ENCODE data around the gene MAGEA1. TPM values are rescaled to one million over a fixed set of nuclear protein-coding genes. Genes with fewer than 3 reads are reported as not detected.
"Not testable (repeated sequence)": the region's sequence is repeated elsewhere in the genome, so short reads cannot be mapped to it uniquely, and the experiment has no call there.

MAGEA1 gene
- total and polyA plus RNA-seq, 11 donors = not detected

- H3K4me3 ChIP-seq = no peak overlapping the region
- H3K9me3 ChIP-seq = no peaks in the 10 kb centered on the region
- no peak overlapping the region for H3K27ac ChIP-seq
- no peaks in the 10 kb centered on the region for H3K36me3 ChIP-seq
- no peaks in the 10 kb centered on the region for H3K4me1 ChIP-seq
- DNase-seq = no peak
- TF ChIP-seq POLR2A (IDR thresholded peaks at IDR 0.05) (no peak), CTCF (IDR thresholded peaks at IDR 0.05) (no peak)
- no peak for ATAC-seq
- intact Hi-C loops (cut with DNase I) = no loop called here
- peaks cover 0 to 16% (median 0%) of the 10 kb centered on the region in 9 donors for H3K27me3 ChIP-seq
- 77 to 91% (median 85%) methylated on average over 7 of the region's 7 CpGs for WGBS, 4 donors
These were observed 20.8 kb upstream of the MAGEA1 start for GRCh38 chrX:153158319-153158718.

GRCh38 chrX:153161952-153162351, 17.1 kb upstream of the MAGEA1 start:
- whole genome bisulfite sequencing, 4 donors = 45 to 64% (median 48%) methylated on average over 5 of the region's 5 CpGs
- ATAC-seq (no peak), DNase-seq (no peak)
- H3K9me3 ChIP-seq = no peaks in the 10 kb centered on the region
- H3K4me1 ChIP-seq = no peaks in the 10 kb centered on the region
- intact Hi-C loops (cut with DNase I) = no loop called here
- H3K27me3 ChIP-seq = peaks cover 0 to 12% (median 0%) of the 10 kb centered on the region in 9 donors
- H3K36me3 ChIP-seq = no peaks in the 10 kb centered on the region
- H3K4me3 ChIP-seq = no peak overlapping the region
- H3K27ac ChIP-seq = no peak overlapping the region
- TF ChIP-seq POLR2A (IDR thresholded peaks at IDR 0.05) = no peak
- TF ChIP-seq CTCF (IDR thresholded peaks at IDR 0.05) = no peak

GRCh38 chrX:153164733-153165132, 14.4 kb upstream of the MAGEA1 start:
- 62 to 86% (median 75%) methylated on average over 3 of the region's 3 CpGs for WGBS, 4 donors
- no peak overlapping the region for H3K27ac ChIP-seq
- no peaks in the 10 kb centered on the region for H3K9me3 ChIP-seq
- no peak for TF ChIP-seq CTCF (IDR thresholded peaks at IDR 0.05)
- intact Hi-C loops (cut with DNase I) = no loop called here
- peaks cover 0 to 8% (median 0%) of the 10 kb centered on the region in 9 donors for H3K27me3 ChIP-seq
- no peak for ATAC-seq
- DNase-seq = no peak
- no peak overlapping the region for H3K4me3 ChIP-seq
- no peaks in the 10 kb centered on the region for H3K4me1 ChIP-seq
- H3K36me3 ChIP-seq = no peaks in the 10 kb centered on the region

- H3K9me3 ChIP-seq; ATAC-seq; H3K4me1 ChIP-seq; H3K36me3 ChIP-seq; DNase-seq; H3K4me3 ChIP-seq; H3K27ac ChIP-seq; intact Hi-C loops (cut with DNase I): not testable (repeated sequence)
- H3K27me3 ChIP-seq = peaks cover 0 to 16% (median 0%) of the 10 kb centered on the region in 9 donors
- 81 to 95% (median 88%) methylated on average over 1 to 4 of the region's 4 CpGs for WGBS, 4 donors
These were observed 10.7 kb upstream of the MAGEA1 start for GRCh38 chrX:153168423-153168822.

GRCh38 chrX:153181822-153182221, 2.7 kb downstream of the MAGEA1 start:
- 62 to 90% (median 69%) methylated on average over 4 of the region's 4 CpGs for WGBS, 4 donors
- TF ChIP-seq POLR2A (IDR thresholded peaks at IDR 0.05) (no peak), CTCF (IDR thresholded peaks at IDR 0.05) (no peak)
- no peak for ATAC-seq
- H3K9me3 ChIP-seq = no peaks in the 10 kb centered on the region
- H3K27me3 ChIP-seq = peaks cover 0 to 12% (median 0%) of the 10 kb centered on the region in 9 donors
- no peaks in the 10 kb centered on the region for H3K36me3 ChIP-seq
- no peak overlapping the region for H3K4me3 ChIP-seq
- H3K4me1 ChIP-seq = no peaks in the 10 kb centered on the region
- DNase-seq = no peak
- intact Hi-C loops (cut with DNase I) = no loop called here
- H3K27ac ChIP-seq = no peak overlapping the region
